Prostate gland (tissue), 2 donors: ENCODE data around the gene WWC2.

Source experiments
- POLR2A ChIP-seq: fragments of 450-650 bp; IDR thresholded peaks from one replicate; pipeline ENCODE4 v1.6.1; 2016; ENCODE audit warnings: antibody characterized with exemption, mild to moderate bottlenecking
- POLR2AphosphoS5 ChIP-seq: sonication (generic); formaldehyde crosslinking; IDR thresholded peaks from one replicate; pipeline ENCODE4 v1.6.1; 2017; ENCODE audit warnings: antibody characterized with exemption
- TF ChIP-seq, protein P1 (sequence below), 4 experiments: fragments of 200-600 bp in 2 of 4; fragments of 450-650 bp in 2 of 4; sonication (generic) in 2 of 4; IDR thresholded peaks; 1 replicate in 3 of 4; 2 replicates in 1 of 4; pipeline ENCODE4 v1.5.1; 2016 to 2019; ENCODE audit warnings: antibody characterized with exemption in 4 of 4, mild to moderate bottlenecking in 2 of 4, moderate library complexity in 2 of 4

DNA sequence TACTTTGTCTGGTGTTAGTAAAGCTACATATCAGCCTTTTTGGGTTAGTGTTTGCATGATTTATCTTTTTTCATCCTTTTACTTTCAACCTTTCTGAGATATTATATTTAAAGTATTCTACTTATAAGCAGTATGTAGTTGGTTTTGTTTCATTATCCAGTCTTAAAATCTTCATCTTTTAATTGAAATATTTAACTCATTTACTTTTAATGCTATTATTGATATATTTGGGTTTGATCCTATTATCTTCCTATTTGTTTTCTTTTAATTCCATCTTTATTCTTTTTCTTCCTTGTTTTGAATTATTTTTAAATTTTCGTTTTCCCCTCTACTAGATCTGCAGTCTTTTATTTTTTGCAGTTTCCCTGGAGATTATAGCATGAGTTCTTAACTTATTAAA is 177.0 kb downstream of the WWC2 start:
- TF ChIP-seq, protein P1, sequence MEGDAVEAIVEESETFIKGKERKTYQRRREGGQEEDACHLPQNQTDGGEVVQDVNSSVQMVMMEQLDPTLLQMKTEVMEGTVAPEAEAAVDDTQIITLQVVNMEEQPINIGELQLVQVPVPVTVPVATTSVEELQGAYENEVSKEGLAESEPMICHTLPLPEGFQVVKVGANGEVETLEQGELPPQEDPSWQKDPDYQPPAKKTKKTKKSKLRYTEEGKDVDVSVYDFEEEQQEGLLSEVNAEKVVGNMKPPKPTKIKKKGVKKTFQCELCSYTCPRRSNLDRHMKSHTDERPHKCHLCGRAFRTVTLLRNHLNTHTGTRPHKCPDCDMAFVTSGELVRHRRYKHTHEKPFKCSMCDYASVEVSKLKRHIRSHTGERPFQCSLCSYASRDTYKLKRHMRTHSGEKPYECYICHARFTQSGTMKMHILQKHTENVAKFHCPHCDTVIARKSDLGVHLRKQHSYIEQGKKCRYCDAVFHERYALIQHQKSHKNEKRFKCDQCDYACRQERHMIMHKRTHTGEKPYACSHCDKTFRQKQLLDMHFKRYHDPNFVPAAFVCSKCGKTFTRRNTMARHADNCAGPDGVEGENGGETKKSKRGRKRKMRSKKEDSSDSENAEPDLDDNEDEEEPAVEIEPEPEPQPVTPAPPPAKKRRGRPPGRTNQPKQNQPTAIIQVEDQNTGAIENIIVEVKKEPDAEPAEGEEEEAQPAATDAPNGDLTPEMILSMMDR (IDR thresholded peaks at IDR 0.05), result no peak
- TF ChIP-seq POLR2AphosphoS5, result no peak
- TF ChIP-seq POLR2A, result no peak
